ENCODE results near the gene VEPH1. TPM values are rescaled to one million over a fixed set of nuclear protein-coding genes. Genes with fewer than 3 reads are reported as not detected.

Gene VEPH1
- total RNA-seq, 4 donors from 2014 or later: 0.59 to 4.7 (median 2.7) TPM

DNA sequence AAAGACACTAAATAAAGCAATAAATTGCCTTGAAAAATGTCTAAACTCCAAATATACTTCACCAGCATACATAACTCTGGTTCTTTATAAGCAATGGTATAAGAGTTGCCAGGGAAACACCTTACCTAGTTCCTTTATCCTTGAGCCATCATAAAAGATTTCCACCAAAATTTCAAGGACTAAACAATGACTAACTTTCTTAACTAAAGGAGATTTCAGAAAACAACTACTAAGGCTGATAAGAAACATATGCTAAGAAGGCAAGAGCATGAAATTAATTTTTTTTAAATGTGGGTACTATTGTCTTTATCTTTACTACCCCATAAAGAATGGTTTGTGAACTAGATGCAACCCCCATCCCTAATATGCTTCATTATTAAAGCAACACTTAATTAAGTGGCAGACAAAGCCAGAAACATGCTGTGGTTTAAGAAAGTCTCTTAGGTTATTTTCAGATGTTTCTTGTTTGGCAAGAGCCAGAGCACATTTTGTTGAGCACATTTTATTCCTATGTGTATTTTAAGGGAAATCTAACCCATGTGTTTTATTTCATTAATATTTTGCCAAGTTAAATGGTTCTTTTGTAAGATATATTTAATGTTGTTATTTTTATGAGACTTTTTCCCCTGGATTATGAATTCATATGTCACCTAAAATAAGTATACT lies 17.4 kb upstream of the VEPH1 start:
- no peak for TF ChIP-seq POLR2A (IDR thresholded peaks at IDR 0.05)
- TF ChIP-seq, protein P1, sequence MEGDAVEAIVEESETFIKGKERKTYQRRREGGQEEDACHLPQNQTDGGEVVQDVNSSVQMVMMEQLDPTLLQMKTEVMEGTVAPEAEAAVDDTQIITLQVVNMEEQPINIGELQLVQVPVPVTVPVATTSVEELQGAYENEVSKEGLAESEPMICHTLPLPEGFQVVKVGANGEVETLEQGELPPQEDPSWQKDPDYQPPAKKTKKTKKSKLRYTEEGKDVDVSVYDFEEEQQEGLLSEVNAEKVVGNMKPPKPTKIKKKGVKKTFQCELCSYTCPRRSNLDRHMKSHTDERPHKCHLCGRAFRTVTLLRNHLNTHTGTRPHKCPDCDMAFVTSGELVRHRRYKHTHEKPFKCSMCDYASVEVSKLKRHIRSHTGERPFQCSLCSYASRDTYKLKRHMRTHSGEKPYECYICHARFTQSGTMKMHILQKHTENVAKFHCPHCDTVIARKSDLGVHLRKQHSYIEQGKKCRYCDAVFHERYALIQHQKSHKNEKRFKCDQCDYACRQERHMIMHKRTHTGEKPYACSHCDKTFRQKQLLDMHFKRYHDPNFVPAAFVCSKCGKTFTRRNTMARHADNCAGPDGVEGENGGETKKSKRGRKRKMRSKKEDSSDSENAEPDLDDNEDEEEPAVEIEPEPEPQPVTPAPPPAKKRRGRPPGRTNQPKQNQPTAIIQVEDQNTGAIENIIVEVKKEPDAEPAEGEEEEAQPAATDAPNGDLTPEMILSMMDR (IDR thresholded peaks at IDR 0.05): no peak
- intact Hi-C loops (cut with DNase I; ENCODE audit: low total_unique reads): no loop called here
- H3K4me3 ChIP-seq (ENCODE audit: low read depth, poor library complexity, severe bottlenecking): no peak overlapping the region
- DNase-seq (ENCODE audit: low spot score in 2 of 2): no peak

DNA sequence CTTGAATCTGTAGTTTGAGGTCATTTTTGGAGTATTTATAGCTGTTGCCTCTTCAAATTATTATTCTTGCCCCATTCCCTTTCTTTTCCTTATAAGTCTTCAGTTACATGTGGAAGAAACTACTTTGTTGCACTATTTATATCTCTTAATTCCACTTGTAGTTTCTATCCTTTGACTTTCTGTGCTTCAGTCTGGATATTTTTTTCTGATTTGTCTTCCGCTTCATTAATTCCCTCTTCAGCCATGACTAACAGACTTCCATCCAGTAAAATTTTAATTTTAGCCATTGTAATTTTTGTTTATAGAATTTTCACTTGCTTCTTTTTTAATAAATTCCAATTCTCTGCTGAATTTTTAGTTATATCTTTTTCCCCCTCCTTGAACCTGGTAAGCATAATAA lies 15.7 kb upstream of the VEPH1 start:
- TF ChIP-seq, protein P1 (IDR thresholded peaks at IDR 0.05): no peak
- no peak for TF ChIP-seq POLR2A (IDR thresholded peaks at IDR 0.05)
- intact Hi-C loops (cut with DNase I; ENCODE audit: low total_unique reads): no loop called here
- no peak overlapping the region for H3K4me3 ChIP-seq (ENCODE audit: low read depth, poor library complexity, severe bottlenecking)
- no peak for DNase-seq (ENCODE audit: low spot score in 2 of 2)
- WGBS, 2 donors: 94 to 98% methylated on average over 1 of the region's 1 CpG

- no peak for DNase-seq (ENCODE audit: low spot score in 2 of 2)
- intact Hi-C loops (cut with DNase I; ENCODE audit: low total_unique reads): no loop called here
- TF ChIP-seq, protein P1 (IDR thresholded peaks at IDR 0.05): no peak
- no peak for TF ChIP-seq POLR2A (IDR thresholded peaks at IDR 0.05)
Measured at GRCh38 chr3:157516928-157517327, 13.7 kb upstream of the VEPH1 start.

DNA sequence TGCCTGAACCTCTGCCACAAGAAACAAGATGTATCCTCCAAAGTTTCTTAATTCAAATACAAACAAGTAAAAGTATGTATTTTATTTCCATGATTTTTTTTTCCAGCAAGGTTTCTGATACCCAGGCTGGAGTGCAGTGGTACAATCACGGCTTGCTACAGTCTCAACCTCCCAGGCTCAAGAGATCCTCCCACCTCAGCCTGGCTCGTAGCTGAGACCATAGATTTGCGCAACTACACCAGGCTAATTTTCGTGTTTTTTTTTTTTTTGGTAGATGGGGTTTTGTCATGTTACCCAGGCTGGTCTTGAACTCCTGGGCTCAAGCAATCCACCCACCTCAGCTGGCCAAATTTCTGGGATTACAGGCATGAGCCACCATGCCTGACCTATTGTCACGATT lies 12.2 kb upstream of the VEPH1 start:
- no peak overlapping the region for H3K4me3 ChIP-seq (ENCODE audit: low read depth, poor library complexity, severe bottlenecking)
- 79% methylated on average over 5 of the region's 5 CpGs for WGBS, 2 donors
- TF ChIP-seq POLR2A (IDR thresholded peaks at IDR 0.05): no peak
- TF ChIP-seq, protein P1 (IDR thresholded peaks at IDR 0.05): no peak
- intact Hi-C loops (cut with DNase I; ENCODE audit: low total_unique reads): no loop called here
- DNase-seq (ENCODE audit: low spot score in 2 of 2): no peak

More at GRCh38 chr3:157516928-157517327, 13.7 kb upstream of the VEPH1 start:
- no peak overlapping the region for H3K4me3 ChIP-seq (ENCODE audit: low read depth, poor library complexity, severe bottlenecking)

- WGBS, 2 donors: 60 to 61% methylated on average over 4 of the region's 4 CpGs
- TF ChIP-seq, protein P1 (IDR thresholded peaks at IDR 0.05): no peak
- TF ChIP-seq POLR2A (IDR thresholded peaks at IDR 0.05): no peak
- intact Hi-C loops (cut with DNase I; ENCODE audit: low total_unique reads): no loop called here
- H3K4me3 ChIP-seq (ENCODE audit: low read depth, poor library complexity, severe bottlenecking): no peak overlapping the region
- no peak for DNase-seq (ENCODE audit: low spot score in 2 of 2)
Measured at GRCh38 chr3:157514371-157514895, 11.2 kb upstream of the VEPH1 start.

DNA sequence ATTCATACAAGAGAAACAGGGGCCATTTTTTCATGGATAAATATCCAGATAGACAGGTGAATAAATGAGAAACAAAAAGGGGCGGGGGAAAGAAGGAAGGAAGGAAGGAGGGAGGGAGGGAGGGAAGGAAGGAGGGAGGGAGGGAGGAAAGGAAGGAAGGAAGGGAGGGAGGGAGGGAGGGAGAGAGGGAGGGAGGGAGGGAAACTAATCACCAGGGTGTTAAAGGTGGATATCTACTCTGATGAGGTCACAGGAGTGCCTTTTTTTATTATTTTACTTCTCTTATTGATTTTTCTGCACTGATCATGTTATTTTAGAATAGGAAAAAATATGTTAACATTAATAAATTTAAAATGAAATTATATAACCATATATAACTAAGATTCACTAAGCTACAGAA lies 10.4 kb upstream of the VEPH1 start:
- intact Hi-C loops (cut with DNase I; ENCODE audit: low total_unique reads): no loop called here
- 76 to 91% methylated on average over 1 of the region's 1 CpG for WGBS, 2 donors
- H3K4me3 ChIP-seq (ENCODE audit: low read depth, poor library complexity, severe bottlenecking): no peak overlapping the region
- TF ChIP-seq, protein P1 (IDR thresholded peaks at IDR 0.05): no peak
- TF ChIP-seq POLR2A (IDR thresholded peaks at IDR 0.05): no peak
- no peak for DNase-seq (ENCODE audit: low spot score in 2 of 2)

Data from lower leg skin (tissue), 4 donors.